Lung microvascular endothelial cell (primary cell): Measurements from ENCODE around the gene TSGA10. TPM values are rescaled to one million over a fixed set of nuclear protein-coding genes. Genes with fewer than 3 reads are reported as not detected.
A peak's percentile ranks its signal among the peaks of the same experiment; 100 is the strongest.
"Not testable (repeated sequence)": the region's sequence is repeated elsewhere in the genome, so short reads cannot be mapped to it uniquely, and the experiment has no call there.

Experiments used
- DNase-seq, 2 donors: peaks; one replicate each; pipeline versions ENCODE4 v3.0.0 to v3.0.0-alpha.2; 2010; ENCODE audit warnings: low read depth in 2 of 2
- total RNA-seq: library from RNA; depleted of rRNA; stranded (reverse); fragments of >200 nt; gene quantifications from 2 replicates; pipeline ENCODE4 v1.2.1, GENCODE V29; 2014

The TSGA10 gene
- total RNA-seq, 1 donor from 2014 or later = 1.4 TPM

- peak in 1 of 2 donors; percentile 16 for DNase-seq
Measured at GRCh38 chr2:99079226-99079625, 75.5 kb downstream of the TSGA10 start.

- no peak for DNase-seq
Measured at GRCh38 chr2:99072551-99072950, 82.2 kb downstream of the TSGA10 start.

- DNase-seq = peak; percentile 26 to 39
Measured at GRCh38 chr2:99067871-99068625, 86.7 kb downstream of the TSGA10 start.

DNA sequence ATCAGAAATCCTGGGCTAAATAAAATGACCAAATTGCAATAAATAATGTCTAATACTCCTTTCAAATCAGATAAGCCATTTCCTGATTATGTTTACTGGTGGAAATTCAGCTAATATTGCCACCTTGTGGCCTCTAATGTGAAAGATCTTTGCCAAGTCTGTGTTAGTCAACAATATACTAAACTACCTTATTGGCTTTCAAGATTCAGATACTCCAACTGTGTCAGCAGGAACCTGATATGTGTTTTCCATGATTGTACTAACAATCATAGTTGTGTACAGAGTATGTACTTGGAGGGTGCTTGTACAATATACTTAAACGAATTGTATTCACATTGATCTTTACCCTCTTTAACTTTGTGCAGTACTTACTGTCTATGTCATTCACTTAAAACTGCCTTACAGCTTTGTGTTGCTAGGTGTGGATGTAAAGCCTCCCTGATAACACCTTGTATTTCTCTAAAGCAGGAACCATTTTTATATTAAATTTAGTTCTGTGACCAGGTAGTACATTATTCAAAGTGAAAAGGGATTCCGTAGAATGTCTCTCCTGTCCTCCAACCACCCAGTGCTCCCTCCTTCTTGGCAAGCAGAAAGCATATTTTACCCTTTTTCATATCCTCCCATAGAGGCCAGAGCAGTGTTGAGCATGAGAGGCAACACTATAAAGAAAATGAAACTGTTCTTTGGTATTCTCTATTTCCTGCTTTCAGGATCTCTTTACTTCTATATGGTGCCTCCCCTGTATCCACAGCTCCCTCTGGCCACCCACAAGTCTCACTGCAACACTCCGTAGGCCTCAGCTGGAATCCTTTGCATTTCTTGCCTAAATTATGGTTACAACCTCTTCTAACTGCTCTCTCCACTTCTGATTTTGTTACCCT lies 88.4 kb downstream of the TSGA10 start:
- peak; percentile 68 to 84 for DNase-seq

DNA sequence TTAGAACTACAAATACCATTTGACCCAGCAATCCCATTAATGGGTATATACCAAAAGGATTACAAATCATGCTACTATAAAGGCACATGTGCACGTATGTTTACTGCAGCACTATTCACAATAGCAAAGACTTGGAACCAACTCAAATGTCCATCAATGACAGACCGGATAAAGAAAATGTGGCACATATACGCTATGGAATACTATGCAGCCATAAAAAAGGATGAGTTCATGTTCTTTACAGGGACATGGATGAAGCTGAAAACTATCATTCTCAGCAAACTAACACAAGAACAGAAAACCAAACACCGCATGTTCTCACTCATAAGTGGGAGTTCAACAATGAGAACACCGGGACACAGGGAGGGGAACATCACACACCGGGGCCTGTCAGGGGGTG lies 105.6 kb downstream of the TSGA10 start:
- DNase-seq = not testable (repeated sequence)

DNA sequence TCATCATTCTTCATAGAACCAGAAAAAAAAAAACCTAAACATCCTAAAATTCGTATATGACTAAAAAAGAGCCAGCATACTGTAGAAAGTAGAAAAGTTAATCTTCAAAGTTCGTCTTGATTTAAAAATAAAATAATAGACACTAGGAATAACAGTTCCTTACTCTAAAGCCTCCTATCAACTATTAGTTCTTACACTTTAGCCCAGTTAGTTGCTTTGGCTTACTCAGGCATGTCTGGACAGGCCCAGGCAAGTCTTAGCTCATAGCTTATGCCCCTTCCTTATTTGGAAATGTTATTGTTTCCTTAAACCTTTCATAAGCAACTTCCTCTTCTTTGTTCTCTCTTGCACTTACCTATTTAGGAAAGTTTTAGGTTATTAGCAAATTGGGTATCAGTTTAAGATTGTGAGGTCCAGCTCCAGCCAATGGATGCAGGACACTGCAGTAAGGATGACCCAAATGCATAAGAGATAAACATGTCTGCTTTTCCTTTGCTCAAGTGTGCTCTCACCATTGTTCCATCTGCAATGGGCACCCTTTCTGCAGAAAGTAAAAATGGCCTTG lies 113.9 kb downstream of the TSGA10 start:
- DNase-seq = peak in 1 of 2 donors; percentile 29

- peak in 1 of 2 donors; percentile 34 for DNase-seq
Measured at GRCh38 chr2:99035920-99036319, 118.8 kb downstream of the TSGA10 start.

- peak in 1 of 2 donors; percentile 18 for DNase-seq
Measured at GRCh38 chr2:99032786-99033185, 122.0 kb downstream of the TSGA10 start.

- no peak for DNase-seq
Measured at GRCh38 chr2:99032001-99032400, 122.7 kb downstream of the TSGA10 start.

- DNase-seq = no peak
Measured at GRCh38 chr2:99031481-99031880, 123.3 kb downstream of the TSGA10 start.

DNA sequence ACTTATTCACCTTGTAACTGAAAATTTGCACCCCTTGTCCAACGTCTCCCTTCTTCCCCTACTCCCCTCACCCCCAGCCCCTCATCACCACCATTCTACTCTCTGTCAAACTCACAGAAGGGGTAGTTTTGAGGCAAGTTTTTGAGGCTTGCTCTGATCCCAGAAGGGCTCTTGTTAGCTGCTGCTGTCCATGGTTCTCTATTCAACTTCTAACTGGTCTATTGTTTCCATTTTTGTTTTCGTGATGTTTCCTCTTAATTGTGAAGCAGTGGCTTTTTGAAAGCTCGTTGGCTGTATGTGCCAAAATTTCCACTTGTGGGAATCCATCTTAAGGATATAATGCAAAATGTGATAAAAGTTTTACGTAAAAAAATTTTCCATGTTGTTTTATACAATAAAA lies 126.2 kb downstream of the TSGA10 start:
- DNase-seq = no peak

DNA sequence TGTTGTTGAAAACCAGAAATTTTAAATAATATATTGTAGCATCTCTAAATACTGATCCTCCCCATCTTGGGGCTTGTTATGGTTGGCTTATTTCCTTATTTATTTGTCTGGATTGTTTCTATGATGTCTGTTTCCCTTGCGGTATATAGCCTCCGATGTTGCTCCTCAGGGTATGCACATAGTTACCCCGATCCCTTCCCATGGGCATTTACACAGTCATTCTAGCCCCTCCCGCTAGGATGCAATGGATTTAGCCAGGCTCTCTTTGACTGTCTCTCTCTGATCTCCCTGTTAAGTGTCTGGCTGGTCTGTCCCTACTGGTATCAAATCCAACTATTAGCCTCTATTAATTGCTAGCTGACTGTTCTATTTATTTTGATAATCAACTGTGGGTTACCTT lies 126.9 kb downstream of the TSGA10 start:
- no peak for DNase-seq

- DNase-seq = no peak
Measured at GRCh38 chr2:99000708-99001107, 154.0 kb downstream of the TSGA10 start.

DNA sequence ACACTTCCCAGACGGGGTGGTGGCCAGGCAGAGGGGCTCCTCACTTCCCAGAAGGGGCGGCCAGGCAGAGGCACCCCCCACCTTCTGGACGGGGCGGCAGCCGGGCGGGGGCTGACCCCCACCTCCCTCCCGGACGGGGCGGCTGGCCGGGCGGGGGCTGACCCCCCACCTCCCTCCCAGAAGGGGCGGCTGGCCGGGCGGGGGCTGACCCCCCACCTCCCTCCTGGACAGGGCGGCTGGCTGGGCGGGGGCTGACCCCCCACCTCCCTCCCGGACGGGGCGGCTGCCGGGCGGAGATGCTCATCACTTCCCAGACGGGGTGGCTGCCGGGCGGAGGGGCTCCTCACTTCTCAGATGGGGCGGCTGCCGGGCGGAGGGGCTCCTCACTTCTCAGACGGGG lies 166.0 kb downstream of the TSGA10 start:
- not testable (repeated sequence) for DNase-seq

- DNase-seq = peak; percentile 1 to 74
Measured at GRCh38 chr2:98985905-98986666, 168.7 kb downstream of the TSGA10 start.

- no peak for DNase-seq
Measured at GRCh38 chr2:98975611-98976010, 179.1 kb downstream of the TSGA10 start.

DNA sequence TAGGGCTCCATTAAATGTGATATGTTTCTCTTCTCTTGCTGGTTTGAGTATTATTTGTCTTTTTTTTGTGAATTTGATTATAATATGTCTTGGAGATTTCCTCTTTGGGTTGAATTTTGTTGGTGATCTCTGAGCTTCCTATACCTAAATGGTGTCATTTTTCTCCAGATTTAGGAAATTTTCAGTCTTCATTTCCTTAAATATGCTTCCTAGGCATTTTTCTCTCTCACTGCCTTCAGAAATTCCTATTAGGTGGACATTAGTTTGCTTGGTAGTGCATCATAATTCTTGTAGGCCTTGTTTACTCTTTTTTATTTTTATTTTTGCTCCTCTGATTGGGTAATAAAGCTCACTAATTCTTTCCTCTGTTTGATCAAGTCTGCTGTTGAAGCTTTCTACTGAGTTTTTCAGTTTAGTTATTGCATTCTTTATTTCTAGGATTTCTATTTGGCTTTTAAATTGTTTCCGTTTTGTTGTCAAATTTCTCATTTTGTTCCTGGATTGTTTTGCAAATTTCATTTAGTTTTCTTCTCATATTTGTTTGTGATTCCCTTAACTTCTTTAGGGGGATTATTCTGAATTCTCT lies 182.1 kb downstream of the TSGA10 start:
- no peak for DNase-seq

GRCh38 chr2:98959810-98960507 lies 194.8 kb downstream of the TSGA10 start:
- no peak for DNase-seq

- DNase-seq = no peak
Measured at GRCh38 chr2:98952966-98953365, 201.8 kb downstream of the TSGA10 start.

GRCh38 chr2:98948956-98949739 lies 205.6 kb downstream of the TSGA10 start:
- no peak for DNase-seq
